ENCODE data around the gene HTR4.

The HTR4 gene

DNA sequence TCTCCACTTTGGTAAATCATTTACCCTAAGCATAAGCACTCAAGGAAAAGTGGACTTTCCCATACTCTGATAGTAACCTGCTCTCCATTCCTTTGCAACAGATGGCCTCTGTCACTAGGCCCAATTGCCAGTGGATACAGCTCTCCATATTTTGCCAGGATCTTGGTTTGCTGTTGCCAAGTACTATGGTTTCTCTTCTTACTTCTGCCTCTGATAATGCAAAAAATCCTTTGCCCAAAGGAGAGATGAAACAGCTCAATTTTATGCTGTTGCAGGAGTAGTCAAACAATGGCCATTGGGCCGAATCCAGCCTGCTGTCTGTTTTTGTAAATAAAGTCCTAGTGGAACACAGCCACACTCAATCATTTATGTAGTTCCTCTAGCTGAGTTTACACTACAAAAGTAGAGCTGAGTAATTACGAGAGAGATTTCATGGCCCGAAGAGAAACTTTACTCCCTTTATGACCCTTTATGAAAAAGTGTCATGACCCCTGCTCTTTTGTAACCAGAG lies 92.5 kb downstream of the HTR4 start:
- no peak for DNase-seq (ENCODE audit: low read depth)
- no peak overlapping the region for H3K4me3 ChIP-seq (replicated peaks; ENCODE audit: low read depth, low read length)
- TF ChIP-seq, protein P1, sequence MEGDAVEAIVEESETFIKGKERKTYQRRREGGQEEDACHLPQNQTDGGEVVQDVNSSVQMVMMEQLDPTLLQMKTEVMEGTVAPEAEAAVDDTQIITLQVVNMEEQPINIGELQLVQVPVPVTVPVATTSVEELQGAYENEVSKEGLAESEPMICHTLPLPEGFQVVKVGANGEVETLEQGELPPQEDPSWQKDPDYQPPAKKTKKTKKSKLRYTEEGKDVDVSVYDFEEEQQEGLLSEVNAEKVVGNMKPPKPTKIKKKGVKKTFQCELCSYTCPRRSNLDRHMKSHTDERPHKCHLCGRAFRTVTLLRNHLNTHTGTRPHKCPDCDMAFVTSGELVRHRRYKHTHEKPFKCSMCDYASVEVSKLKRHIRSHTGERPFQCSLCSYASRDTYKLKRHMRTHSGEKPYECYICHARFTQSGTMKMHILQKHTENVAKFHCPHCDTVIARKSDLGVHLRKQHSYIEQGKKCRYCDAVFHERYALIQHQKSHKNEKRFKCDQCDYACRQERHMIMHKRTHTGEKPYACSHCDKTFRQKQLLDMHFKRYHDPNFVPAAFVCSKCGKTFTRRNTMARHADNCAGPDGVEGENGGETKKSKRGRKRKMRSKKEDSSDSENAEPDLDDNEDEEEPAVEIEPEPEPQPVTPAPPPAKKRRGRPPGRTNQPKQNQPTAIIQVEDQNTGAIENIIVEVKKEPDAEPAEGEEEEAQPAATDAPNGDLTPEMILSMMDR (IDR thresholded peaks at IDR 0.05; ENCODE audit: low read length, missing control alignments): no peak

DNA sequence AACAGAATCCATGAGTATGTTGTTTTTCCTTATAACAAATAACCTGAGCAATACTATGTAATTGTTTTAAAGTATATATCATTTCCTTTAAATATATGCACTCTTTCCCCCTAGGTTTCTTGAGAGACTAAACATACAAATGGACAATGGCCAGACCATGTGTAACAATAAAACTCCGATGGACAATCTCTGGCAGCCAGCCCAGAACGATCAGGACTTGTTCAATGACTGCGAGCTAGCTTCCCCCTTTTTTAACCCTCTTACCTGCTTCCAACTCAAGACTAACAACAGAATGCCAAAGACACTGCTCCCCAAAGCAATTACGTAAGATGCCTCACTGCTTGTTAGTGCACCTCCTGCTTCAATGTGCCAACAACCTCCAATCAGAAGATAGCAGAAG lies 94.9 kb downstream of the HTR4 start:
- DNase-seq (ENCODE audit: low read depth): no peak
- TF ChIP-seq, protein P1 (IDR thresholded peaks at IDR 0.05; ENCODE audit: low read length, missing control alignments): no peak
- H3K4me3 ChIP-seq (replicated peaks; ENCODE audit: low read depth, low read length): no peak overlapping the region

DNA sequence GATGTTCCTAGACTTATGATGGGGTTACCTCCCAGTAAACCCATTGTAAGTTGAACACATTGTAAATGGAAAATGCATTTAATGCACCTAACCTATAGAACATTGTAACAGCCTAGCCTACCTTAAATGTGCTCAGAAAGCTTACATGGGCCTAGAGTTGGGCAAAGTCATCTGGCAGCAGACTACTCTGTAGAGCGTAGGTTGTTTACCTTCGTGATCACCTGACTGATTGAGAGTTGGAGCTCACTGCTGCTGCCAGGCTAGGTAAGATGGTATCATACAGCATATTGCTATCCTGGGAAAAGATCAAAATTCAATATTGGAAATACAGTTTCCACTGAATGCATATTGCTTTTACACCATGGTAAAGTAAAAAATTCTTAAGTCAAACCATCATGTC lies 95.4 kb downstream of the HTR4 start:
- no peak overlapping the region for H3K4me3 ChIP-seq (replicated peaks; ENCODE audit: low read depth, low read length)
- DNase-seq (ENCODE audit: low read depth): no peak
- TF ChIP-seq, protein P1 (IDR thresholded peaks at IDR 0.05; ENCODE audit: low read length, missing control alignments): no peak

DNA sequence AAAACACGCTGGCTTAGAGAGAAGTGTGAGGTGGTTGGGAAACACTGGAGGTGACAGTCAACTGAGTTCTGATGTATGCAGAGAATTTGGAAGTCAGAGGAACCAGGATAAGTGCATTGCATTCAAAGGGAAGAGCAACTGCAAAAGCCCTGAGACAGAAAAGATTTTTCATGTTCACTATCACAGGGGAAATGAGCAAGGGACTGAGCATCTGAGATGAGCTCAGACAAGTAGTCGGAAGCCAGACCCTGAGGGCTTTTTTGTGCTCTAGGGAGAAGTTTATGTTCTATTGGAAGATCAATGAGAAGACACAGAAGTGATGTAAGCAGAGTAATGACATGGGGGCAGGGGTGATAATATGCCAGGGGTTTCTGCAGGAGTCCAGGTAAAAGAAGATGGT lies 97.5 kb downstream of the HTR4 start:
- no peak for DNase-seq (ENCODE audit: low read depth)
- no peak overlapping the region for H3K4me3 ChIP-seq (replicated peaks; ENCODE audit: low read depth, low read length)
- TF ChIP-seq, protein P1 (IDR thresholded peaks at IDR 0.05; ENCODE audit: low read length, missing control alignments): no peak

DNA sequence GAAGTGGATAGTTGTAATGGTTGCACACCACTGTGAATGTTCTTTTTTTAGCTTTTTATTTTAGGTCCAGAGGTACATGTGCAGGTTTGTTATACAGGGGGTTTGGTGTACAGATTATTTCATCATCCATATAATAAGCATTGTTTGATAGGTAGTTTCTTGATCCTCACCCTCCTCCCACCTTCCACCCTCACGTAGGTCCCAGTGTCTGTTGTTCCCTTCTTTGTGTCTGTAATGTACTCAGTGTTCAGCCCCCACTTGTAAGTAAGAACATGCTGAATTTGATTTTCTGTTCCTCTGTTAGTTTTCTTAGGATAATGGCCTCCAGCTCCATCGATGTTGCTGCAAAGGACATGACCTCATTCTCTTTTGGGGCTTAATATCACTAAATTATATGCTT lies 99.7 kb downstream of the HTR4 start:
- TF ChIP-seq, protein P1 (IDR thresholded peaks at IDR 0.05; ENCODE audit: low read length, missing control alignments): no peak

DNA sequence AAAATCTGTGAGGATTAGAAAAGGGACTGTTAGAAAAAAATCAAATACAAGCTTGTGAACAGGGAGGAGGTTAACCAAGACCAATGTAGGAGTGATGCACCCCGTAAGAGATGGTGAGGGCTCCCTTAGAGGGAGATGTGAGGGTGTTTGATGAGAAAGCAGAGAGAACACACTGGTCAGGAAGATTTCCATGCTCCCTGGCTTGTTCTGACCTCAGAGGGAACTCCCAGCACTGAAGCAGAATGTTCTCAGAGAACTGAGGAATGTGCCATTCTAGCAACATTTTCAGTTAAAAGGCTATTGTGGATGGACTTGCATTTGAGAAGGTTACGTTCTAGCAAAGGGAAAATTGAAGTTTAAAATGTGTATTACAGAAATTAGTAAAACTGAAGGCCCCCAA lies 110.6 kb downstream of the HTR4 start:
- no peak overlapping the region for H3K4me3 ChIP-seq (replicated peaks; ENCODE audit: low read depth, low read length)
- no peak for DNase-seq (ENCODE audit: low read depth)
- TF ChIP-seq, protein P1 (IDR thresholded peaks at IDR 0.05; ENCODE audit: low read length, missing control alignments): no peak

More for the DNA sequence above, 99.7 kb downstream of the HTR4 start:
- no peak overlapping the region for H3K4me3 ChIP-seq (replicated peaks; ENCODE audit: low read depth, low read length)
- DNase-seq (ENCODE audit: low read depth): no peak

DNA sequence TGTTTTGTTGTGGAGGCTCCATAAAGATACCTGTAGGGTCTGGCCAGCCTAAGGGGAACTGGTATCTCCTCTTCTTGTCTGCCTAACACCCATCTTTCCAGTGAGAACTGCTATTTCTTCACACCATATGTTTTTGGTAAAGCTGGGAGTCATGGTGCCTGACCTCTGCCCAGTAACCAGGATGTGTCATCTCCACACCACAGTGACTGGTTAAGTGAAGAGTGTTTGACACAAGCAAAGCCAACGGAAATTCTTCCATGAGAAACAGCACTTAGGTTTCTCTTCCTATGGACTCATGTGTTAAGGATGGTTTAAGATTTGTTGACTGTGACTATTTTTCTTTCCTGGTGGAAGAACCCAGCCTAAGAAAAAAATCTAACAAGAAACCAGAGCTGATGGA lies 111.5 kb downstream of the HTR4 start:
- no peak for DNase-seq (ENCODE audit: low read depth)
- TF ChIP-seq, protein P1 (IDR thresholded peaks at IDR 0.05; ENCODE audit: low read length, missing control alignments): no peak
- no peak overlapping the region for H3K4me3 ChIP-seq (replicated peaks; ENCODE audit: low read depth, low read length)

Data from fibroblast of pulmonary artery (primary cell).